NCI-H510A treated with DMSO at 0.1 percent for 48 hours (cell line): ENCODE data around the gene CELF2.

ENCODE experiments used
- DNase-seq: peaks from one replicate; lab custom pipeline; 2025; lab: John Stamatoyannopoulos, UW

The CELF2 gene

DNA sequence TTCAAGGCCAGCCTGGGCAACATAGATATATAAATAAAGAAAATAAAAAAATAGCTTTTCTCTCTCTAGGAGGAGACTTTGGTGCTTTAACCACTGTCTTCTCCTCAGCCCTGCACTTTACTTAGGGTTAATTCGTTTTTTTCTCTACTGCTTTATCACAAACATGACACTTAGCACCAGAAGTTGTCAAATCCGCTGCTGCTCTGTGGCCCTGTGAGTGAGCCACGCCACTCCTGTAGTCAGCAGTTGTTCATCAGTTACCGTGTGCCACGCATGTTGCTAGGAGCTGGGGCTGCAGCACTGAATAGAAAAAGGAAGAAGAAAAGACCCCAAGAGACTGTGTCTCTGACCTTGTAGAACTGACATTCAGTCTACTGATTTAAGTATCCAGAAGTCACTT lies 232.6 kb downstream of the CELF2 start:
- DNase-seq, result no peak

DNA sequence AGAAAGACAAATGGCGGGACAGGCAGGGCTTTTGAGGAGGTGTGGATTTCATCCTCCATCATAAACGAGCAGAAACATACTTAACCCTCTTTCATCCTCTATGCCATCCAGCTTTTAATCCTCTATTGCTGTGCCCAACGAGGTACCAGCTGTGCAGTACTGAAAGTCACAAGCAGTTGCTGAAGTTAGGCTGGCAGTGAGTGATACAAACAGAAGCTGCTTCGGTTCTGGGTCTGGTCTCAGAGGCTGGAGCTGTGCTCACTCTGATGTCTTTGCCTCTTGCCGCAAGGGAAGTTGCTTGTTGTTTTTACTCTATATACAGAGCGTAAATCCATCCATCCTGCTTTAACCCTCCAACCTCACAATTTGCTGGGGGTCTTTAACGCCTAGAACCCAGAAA lies 235.2 kb downstream of the CELF2 start:
- no peak for DNase-seq

DNA sequence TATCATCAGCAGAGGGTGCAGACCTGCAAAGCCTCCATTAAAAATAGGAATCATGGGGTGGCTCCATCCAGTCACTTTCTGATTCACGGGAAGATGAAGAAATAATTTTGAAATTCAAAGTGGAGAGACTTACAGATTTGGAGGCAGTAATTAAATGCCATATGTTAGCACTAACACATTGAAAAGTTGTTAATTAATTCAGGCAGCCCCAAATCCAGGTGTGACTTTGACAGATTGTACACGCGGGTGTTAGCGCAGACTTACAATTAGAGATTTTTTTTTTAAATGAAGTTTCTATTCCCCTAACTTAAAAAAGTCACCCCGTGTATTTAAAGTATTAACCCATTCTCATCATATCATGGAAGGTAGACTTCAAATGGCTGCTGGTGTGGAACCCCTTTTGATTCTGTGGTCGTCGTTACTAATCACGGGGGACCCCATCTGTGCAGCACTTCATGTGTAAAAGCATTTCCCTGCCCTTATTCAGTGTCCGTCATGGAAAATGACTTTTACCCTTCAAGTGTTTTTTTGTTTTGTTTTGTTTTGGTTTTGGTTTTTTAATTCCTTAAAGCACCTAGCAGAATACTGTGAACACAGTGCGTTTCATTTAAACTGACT lies 235.8 kb downstream of the CELF2 start:
- no peak for DNase-seq

DNA sequence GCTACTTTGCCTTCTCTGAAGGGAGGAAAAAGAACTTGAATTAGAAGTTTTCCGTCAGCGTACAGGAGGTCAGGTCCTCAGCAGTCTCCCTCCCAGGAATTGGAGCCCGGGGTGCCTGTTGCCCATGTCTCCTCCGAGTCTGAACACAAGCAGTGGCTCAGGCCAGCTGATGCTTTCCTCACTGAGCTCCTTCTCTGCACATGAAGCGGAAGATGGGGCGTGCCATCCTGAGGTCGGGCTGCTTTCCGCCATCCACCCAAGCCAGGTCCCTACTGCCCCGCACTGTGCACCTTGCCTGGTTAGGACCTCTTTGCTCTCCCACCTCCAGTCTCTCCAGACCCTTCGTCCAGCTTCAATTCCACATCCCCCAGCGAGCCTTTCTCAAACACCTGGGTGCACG lies 237.5 kb downstream of the CELF2 start:
- no peak for DNase-seq

DNA sequence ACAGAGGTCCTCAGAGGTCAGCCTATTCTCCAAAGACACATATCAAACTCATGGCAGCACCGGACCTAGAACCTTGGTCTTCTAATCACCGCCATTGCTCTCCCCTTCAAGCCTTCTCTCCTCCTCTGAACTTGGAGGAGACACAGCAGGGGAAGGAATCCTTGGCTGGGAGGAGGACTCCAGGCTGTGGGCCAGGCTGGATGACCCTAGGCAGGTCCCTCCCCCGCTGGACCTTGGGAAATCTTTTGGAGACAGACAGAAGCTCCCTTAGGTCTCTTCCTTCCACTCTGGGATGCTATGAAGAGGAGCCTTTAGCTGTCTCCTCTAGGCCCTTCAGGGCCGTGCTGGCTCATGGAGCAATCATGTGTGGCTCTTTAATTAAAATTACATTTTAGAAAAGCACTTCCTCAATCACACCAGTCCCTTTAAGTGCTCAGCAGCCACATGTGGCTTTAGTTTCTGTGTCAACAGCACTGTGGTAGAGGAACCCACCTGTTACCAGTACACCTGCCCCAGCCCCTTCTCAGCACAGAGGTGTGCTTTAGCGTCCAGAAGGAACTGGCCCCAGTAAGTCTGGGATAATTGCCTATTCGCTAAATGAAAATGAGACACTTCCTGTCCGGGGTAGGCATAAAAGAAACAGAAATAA lies 238.2 kb downstream of the CELF2 start:
- no peak for DNase-seq

DNA sequence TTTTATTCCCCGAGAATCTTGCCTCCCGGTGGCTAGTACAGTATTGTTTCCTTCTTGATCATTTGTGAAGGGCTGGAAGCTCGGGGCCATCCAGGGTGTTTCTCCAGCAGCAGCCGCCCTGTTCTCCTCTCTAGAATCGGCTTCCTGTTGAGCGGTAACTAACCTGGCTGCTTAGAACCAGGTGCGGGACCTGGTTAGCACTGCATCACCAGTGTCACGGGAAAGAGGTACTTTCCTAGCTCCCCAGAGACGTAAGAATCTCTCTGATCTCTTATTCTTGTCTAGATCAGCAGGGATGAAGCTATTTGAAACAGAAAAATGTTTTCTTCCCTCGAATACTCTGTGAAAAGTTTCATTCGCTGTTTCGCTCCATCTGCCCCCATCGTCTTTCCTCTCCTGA lies 239.2 kb downstream of the CELF2 start:
- no peak for DNase-seq

DNA sequence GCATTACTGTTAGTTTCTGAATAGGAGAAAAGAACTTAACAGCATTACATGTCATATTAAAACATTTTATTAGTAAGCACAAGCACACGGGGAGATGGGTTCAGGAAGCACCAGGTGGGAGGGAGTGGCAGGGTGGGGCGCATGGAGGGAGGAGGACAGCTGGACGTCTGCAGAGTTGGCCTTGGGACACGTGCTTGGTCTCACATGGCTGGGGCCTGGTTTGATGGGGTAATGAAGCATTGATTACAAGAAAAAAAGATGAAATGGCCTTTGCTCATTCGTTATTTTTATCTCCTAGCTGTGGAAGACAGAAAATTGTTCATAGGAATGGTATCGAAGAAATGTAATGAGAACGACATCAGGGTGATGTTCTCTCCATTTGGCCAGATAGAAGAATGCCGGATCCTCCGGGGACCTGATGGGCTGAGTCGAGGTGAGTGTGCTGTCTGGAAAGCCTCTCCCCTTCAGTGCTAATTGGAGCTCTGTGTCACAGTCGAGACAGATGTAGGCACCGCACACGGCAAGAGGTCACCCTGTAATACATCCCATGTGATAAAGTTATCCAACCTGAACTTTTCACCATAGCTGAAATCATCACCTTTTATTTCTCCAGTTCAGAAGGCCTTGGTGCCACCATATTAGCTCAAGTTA lies 239.9 kb downstream of the CELF2 start:
- no peak for DNase-seq

DNA sequence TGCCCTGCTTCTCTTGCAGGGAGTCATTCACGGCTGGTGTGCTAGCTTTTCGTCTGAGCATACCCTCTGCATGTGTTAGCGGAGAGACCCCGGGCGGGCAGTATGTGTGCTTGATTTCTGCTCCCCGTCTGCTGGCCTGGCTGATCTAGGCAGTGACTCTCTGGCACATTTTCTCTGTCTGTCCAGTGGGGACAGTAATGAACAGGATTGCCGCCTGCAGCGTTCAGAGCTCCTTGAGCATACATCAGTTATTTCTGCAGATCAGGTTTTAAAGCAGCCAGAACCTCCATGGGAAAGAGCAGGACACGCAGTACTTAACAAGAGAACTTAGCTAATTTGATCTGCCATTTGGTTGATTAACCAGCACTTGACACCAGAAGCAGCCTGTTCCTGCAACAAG lies 242.5 kb downstream of the CELF2 start:
- no peak for DNase-seq

DNA sequence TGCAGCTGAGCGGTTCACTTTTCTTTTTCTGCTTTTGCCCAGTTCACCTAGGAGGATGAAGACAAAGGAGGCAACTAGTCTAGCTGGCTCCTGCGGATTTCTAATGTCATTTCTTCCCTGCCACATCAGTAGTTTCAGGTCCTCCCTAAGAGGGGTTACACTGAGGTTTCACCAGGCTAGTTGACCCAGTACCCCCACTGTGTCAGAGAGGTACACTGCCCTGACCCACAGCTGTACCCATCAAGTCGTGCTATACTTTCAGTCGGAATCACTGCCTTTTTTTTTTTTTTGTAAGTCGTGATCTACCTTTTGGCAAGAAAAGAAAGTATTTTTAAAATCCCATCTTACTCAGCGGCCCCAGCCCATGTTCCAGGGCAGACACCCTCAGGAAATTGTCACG lies 243.5 kb downstream of the CELF2 start:
- no peak for DNase-seq

DNA sequence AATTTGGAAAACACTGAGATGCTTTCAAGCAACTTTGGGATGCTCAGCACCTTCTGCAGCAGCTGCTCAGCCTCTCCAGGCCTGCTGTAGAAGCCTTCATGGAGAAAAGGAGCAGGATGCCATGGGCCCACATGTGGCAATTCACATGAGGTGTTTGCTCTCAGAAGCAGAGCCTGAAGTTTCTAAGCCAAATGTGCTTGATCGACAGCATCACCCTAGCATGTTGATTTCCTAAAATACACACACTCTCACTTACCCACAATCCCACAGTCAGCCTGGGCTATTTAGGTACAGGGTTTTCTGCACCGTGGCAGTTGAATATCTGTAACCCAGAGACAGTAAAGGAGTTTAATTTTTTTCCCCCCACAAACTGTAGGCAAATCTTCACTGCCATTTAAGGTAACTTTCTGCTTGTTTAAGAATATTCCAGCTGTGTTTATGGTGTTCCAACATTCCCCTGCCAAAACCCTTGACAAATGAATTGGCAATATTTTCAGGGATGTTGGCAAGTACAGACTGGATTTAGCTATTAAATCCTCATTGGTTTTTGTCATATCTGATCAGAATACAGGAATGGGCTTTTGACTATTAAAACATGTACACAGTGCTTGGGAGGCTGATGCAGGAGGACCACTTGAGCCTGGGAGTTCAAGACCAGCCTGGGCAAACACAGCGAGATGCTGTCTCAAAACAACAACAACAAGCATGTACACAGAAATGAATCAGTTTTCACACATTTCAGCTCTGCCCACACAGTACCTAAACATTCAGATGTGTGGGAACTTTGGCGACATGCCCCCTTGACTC lies 244.2 kb downstream of the CELF2 start:
- no peak for DNase-seq

DNA sequence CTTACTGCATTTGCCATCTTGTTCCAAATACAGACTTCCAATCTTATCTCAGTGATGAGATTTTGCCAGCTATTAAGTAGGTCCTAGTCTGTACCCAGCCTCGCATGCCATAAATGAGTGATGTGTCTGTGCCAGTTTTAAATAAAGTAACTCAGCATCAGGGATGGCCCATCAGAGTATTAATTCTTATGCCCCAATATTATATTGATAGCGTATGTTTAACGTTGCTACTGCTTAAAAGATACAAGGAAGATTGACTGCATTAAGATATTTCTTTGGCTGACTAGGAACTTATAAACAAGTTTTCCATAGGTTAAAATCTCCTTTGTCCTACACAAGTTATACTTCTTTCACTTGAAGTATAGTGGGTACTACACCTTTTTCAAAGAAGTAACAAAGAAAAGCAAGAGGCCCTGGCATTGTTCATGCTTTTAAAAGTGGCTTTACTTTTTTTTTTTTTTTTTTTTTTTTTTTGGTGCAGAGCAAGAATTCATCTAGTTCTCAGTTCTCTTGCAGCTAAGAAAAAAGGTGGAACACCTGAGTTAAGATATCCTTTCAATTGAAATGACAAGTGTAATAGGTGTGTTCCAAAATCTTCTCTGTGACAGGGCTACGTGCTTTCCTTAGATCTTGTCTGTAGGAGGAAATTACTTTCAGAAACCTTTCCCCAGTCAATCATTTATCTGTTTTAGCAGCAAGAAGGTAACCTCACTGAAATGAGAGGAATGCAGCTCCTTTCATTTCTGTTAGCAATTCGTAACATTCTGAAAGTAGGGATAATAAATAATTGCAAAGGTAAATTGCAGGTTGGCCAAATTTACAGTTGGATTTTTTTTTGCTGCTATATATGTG lies 245.0 kb downstream of the CELF2 start:
- DNase-seq, result no peak

DNA sequence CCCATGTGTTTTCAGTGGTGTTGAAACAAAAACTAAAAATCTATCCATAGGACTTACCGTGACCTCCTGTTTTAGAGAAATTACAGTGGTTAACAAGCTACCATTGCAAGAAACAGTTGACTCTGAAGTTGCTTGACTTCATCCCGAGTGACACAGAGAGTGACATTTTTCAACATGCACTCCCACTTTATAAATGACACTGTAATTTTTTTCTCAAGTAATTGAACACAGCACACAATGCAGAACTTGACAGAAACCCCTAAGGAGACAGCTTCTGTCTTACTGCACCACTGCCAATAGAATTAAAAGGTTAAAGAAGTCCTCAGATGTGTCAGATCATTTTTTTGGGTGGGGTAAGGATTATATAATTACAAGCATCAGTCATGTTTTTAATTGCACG lies 246.1 kb downstream of the CELF2 start:
- DNase-seq, result no peak

DNA sequence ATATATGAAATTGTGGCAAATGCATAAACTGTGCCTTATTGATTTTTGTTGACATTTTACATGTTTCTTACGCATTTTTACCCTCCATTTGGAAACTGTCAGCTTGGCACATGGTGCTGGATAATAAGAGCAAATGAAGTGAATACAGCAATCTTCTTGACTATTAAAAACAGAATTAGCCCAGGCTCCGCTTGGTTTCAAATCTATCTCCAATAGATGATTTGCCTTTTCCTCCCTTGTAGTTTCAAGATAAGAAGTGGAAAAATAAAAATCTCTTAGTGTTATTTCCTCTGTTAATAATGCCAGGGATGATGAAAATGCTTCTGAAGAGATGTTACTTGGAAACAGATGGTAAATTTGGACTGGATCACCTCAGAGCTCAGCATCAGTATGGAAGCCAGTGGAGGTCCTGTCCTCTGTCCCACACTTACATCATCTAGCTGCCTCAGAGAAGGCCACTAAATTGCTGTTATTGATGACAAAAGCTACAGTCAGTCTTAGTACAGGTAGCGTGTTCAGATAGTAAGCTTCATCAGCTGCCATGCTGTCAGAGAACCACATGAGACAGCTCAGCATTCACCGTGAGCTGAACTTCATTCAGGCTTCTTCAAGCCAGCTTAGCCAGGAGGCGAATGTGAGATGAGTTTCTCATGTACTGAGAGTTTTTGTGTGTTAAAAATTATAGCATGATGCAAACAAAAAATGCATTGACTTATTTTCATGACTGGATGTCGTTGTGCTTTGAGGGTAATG lies 246.8 kb downstream of the CELF2 start:
- no peak for DNase-seq

DNA sequence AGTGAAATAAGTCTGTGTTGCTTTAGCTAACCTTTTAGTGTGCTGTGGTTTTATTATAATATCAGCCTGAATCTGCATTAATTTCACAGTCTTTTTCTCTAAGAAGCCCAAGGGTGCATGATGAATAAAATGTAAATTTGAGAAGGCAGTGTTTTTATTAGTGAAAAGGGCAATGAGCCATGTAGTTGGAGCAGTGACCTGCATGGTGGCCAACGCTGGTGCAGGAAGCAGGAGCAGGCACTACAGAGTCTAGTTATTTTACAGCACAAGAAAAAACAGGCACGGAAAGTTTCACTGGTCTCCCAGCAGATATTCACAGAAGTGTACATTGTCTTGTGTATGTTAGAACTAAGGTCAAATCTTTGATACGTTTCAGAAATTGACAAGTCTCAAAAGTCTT lies 247.8 kb downstream of the CELF2 start:
- DNase-seq, result no peak

DNA sequence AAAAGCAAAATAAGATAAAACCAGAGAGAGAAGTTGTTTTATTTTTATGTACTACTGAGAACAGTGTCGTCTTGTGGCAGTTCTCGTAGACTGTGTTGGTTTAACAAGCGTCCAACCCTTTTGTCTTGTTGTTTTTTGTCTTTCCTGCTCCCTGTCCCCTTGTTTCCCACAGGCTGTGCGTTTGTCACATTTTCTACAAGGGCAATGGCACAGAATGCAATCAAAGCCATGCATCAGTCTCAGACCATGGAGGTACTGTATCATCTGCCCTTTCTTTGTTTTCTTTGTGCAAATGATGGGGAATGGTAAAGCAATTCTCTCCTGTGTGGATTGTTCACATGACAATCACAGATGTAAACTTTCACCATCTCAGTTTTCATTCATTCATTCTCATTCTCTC lies 248.8 kb downstream of the CELF2 start:
- DNase-seq, result no peak

DNA sequence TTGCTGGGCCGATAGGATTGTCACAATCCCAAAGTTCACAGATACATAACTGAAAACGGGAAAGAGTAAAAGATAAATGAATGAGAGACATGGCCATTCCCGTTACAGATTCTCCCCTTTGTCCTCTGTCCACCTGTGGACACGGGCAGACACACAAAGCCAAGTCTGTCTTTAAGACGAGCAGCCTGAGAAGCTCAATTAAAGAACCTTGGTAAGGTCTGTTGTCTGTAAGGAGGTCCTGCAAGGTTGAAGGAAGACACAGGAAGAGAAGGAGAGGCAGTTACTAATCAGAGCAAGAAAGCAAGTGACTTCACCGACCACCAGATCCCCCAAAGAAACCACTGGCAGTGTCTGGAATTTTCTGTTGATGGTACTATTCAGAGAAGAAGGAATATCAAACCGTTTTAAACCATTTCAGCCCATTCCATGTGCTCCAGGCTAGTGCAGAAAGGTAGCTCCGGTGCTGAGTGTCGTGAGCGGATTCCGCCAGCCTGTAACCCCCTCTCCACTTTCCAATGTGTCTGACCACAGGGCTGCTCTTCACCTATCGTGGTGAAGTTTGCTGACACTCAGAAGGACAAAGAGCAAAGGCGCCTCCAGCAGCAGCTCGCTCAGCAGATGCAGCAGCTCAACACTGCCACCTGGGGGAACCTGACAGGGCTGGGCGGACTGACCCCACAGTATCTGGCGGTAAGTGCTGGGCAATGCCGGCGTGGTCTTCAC lies 252.6 kb downstream of the CELF2 start:
- no peak for DNase-seq

DNA sequence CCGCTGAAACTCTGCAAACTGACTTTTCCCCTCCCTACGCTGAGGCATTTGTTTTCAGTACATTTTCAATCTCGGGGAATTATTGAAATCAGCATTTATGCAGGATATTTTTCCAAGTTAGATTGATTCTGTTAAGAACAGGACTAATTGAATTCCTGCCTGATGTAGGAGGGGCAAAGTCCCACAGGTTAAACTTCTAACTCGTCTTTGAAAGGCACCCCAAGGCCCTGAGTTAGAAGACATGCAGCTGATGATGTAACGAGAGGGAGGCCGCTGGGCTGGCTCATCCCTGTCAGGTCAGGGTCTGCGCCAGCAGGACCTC lies 253.1 kb downstream of the CELF2 start:
- no peak for DNase-seq

DNA sequence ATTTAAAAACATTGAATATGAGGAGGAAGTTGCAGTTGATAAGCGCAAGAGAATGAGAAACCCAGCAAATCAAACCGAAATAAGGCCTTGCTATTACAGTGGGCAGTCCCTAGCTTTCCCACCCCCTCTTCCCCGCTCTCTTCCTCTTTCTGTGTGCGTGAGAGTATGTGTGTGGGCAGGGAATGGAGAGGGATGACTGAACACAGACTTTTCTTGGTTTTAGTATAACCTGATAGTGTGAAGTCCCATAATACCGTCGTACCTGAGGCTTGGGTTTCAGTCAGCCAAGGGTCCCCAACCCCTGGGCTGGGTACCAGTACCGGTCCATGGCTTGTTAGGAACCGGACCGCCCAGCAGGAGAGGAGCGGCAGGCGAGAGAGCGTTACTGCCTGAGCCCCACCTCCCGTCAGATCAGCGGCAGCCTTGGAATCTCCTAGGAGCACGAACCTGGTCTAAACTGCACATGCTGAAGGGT lies 255.3 kb downstream of the CELF2 start:
- DNase-seq, result no peak

DNA sequence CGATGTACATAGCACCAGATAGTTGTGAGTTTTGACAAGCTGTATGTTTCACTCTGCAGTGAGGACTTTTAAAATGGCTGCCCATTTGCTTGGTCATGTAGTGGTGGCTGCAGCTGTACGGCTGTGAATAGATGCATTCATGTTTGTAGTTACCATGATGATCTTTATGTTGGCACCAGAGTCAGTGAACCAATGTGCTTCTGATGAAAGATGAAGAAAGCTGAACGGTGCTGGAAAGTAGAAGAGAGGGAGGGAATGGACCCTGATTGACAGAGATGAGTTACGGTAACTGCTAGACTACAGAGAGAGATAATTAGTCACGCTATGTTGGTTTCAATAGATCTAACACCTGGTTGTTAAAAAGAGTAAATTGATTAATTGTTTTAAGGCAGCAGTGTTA lies 256.8 kb downstream of the CELF2 start:
- DNase-seq, result no peak

DNA sequence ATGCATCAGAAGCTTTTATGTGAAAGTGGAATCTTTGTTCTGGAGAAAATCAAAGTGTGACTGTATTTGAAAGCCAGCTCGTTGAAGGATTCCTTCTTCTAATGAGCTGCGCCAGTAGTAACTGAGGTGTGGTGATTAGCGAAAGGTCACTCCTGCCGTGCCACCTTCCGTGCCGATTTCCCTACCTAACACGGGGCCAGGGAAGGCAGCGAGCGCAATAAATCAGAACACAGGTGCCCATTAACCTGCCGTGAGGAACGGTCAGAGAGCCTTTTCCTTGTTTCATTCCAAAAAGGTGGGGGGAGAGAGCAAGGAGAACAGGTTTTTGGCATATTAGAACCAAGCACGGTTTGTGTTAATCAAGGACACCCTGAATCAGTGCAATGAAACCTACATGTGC lies 258.0 kb downstream of the CELF2 start:
- no peak for DNase-seq
